T-helper 1 cell (primary cell): Measurements from ENCODE around the gene IFNG-AS1.

ENCODE experiments used
- DNase-seq, 5 donors: peaks; one replicate each; pipeline ENCODE4 v3.0.0-alpha.2; 2012 to 2020
- total RNA-seq, 4 donors: gene quantifications; one replicate each; lab custom pipeline; 2026; lab: John Stamatoyannopoulos, UW

The IFNG-AS1 gene
- total RNA-seq = 17.7 to 27.3 (median 22.0) reads per million in 4 donors

- DNase-seq = peak in 4 of 5 donors; percentile 8 to 77 (median 13)
These were observed at the start of gene IFNG-AS1 for GRCh38 chr12:67989184-67989920. IFNG-AS1 (plus strand) TSS chr12:67989447.

- no peak for DNase-seq
These were observed 49.6 kb upstream of the IFNG-AS1 start for GRCh38 chr12:67939611-67940010.

GRCh38 chr12:67940780-67941243 is 48.4 kb upstream of the IFNG-AS1 start:
- DNase-seq = no peak

GRCh38 chr12:67942724-67943123 is 46.5 kb upstream of the IFNG-AS1 start:
- no peak for DNase-seq

- DNase-seq = peak in 4 of 5 donors; percentile 29 to 62 (median 52)
These were observed 45.9 kb upstream of the IFNG-AS1 start for GRCh38 chr12:67943141-67943892.

- no peak for DNase-seq
These were observed 45.2 kb upstream of the IFNG-AS1 start for GRCh38 chr12:67944093-67944492.

- no peak for DNase-seq
These were observed 36.5 kb upstream of the IFNG-AS1 start for GRCh38 chr12:67952787-67953186.

- DNase-seq = no peak
These were observed 31.9 kb upstream of the IFNG-AS1 start for GRCh38 chr12:67957383-67957782.

GRCh38 chr12:67958187-67958586 is 31.1 kb upstream of the IFNG-AS1 start:
- DNase-seq = no peak

- no peak for DNase-seq
These were observed 24.8 kb upstream of the IFNG-AS1 start for GRCh38 chr12:67964456-67964855.

- DNase-seq = no peak
These were observed 22.7 kb upstream of the IFNG-AS1 start for GRCh38 chr12:67966560-67966959.

- no peak for DNase-seq
These were observed 20.9 kb upstream of the IFNG-AS1 start for GRCh38 chr12:67968321-67968720.

GRCh38 chr12:67968725-67969124 is 20.5 kb upstream of the IFNG-AS1 start:
- DNase-seq = no peak

- DNase-seq = no peak
These were observed 20.0 kb upstream of the IFNG-AS1 start for GRCh38 chr12:67969134-67969802.

- no peak for DNase-seq
These were observed 11.6 kb upstream of the IFNG-AS1 start for GRCh38 chr12:67977668-67978067.

GRCh38 chr12:67980391-67980790 is 8.9 kb upstream of the IFNG-AS1 start:
- DNase-seq = no peak

- no peak for DNase-seq
These were observed 7.7 kb upstream of the IFNG-AS1 start for GRCh38 chr12:67981287-67982162.

GRCh38 chr12:67982164-67982563 is 7.1 kb upstream of the IFNG-AS1 start:
- DNase-seq = no peak

- DNase-seq = no peak
These were observed 2.6 kb upstream of the IFNG-AS1 start for GRCh38 chr12:67986632-67987031.

GRCh38 chr12:67988601-67989021 is 636 bp upstream of the IFNG-AS1 start:
- DNase-seq = no peak

GRCh38 chr12:67991158-67991557 is 1.9 kb downstream of the IFNG-AS1 start:
- DNase-seq = peak; percentile 9 to 74 (median 20)

- DNase-seq = no peak
These were observed 3.9 kb downstream of the IFNG-AS1 start for GRCh38 chr12:67993143-67993542.
